ENCODE data around the gene OR2A42.
"Not testable (repeated sequence)": the region's sequence is repeated elsewhere in the genome, so short reads cannot be mapped to it uniquely, and the experiment has no call there.

DNA sequence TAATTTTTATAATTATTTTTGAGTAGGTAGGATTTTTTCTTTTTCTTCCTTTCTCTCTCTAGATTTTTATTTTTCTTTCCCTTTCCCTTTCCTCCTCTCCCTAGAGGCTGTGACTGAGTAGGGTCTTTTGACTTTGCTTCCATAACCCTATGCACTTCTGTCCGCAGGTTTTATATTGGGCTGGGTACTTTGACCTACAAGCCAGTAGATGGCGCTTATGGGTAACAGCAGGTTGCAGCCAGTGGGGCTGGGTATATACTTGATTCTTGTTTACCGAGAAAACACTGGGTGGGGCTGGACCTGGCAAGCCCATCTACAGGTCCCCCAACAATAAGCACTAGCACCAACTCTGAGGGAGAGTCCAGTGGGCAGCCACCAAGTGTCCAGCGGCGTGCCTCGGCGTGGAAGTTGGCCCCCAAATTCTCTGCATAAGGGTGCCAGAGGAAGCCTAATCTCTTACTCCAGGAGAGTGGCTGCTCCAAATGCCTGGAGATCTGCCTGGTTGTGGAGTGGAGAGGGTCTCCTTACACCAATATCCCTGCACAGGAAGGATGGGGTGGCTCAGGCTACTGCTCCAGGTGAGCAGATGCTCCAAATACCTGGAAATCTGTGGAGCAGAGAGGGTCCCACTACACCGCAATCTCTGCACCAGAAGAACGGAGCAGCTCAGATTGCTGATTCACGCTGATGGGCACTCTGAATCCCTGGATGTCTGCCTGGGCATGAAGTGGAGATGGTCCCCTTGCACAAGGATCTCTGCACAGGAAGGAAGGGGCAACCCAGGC is 60.8 kb downstream of the OR2A42 start:
- TF ChIP-seq, protein P1, sequence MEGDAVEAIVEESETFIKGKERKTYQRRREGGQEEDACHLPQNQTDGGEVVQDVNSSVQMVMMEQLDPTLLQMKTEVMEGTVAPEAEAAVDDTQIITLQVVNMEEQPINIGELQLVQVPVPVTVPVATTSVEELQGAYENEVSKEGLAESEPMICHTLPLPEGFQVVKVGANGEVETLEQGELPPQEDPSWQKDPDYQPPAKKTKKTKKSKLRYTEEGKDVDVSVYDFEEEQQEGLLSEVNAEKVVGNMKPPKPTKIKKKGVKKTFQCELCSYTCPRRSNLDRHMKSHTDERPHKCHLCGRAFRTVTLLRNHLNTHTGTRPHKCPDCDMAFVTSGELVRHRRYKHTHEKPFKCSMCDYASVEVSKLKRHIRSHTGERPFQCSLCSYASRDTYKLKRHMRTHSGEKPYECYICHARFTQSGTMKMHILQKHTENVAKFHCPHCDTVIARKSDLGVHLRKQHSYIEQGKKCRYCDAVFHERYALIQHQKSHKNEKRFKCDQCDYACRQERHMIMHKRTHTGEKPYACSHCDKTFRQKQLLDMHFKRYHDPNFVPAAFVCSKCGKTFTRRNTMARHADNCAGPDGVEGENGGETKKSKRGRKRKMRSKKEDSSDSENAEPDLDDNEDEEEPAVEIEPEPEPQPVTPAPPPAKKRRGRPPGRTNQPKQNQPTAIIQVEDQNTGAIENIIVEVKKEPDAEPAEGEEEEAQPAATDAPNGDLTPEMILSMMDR (IDR thresholded peaks at IDR 0.05), result peak; percentile 22 to 71 (median 51)
- not testable (repeated sequence) for TF ChIP-seq EP300 (IDR thresholded peaks at IDR 0.05; ENCODE audit: low read depth)

Data from transverse colon (tissue), 3 donors.